ENCODE measurements around the gene ANKRD27. TPM values are rescaled to one million over a fixed set of nuclear protein-coding genes. Genes with fewer than 3 reads are reported as not detected.
"Not testable (repeated sequence)": the region's sequence is repeated elsewhere in the genome, so short reads cannot be mapped to it uniquely, and the experiment has no call there.

Gene ANKRD27
- polyA plus RNA-seq, 1 donor from 2014 or later = 24.6 TPM

DNA sequence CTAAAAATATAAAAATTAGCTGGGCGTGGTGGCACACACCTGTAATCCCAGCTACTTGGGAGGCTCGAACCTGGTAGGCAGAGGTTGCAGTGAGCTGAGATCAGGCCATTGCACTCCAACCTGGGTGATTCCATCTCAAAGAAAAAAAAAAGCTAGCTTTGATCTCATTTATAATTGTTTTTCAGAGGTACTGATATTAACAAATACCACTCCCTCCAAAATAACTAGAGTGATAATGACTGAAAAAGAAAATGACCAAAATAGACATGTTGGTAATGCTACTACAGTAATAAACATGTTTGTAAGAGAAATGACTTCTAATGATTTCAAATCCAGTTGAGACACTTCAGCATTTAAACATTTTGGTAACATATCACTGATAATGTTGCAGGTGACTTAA lies 81.0 kb downstream of the ANKRD27 start:
- Histone ChIP-seq H3K4me2 (ENCODE audit: low read length) (no peak overlapping the region), H3K9me3 (ENCODE audit: low read length) (no peaks in the 10 kb centered on the region), H2AFZ (ENCODE audit: low read depth, low read length) (no peak overlapping the region), H3F3A (ENCODE audit: insufficient read depth, low read length, poor library complexity, severe bottlenecking) (no peaks in the 10 kb centered on the region), H4K20me1 (ENCODE audit: insufficient read depth) (no peaks in the 10 kb centered on the region), H3K27me3 (ENCODE audit: insufficient read depth, low read depth, low read length) (no peaks in the 10 kb centered on the region), H3K4me3 (ENCODE audit: low read length) (no peak overlapping the region), H3K79me2 (replicated peaks; ENCODE audit: insufficient read depth, low read length) (no peaks in the 10 kb centered on the region), H3K9ac (ENCODE audit: low read length) (no peak overlapping the region), H3K9me2 (ENCODE audit: insufficient read depth, low read length) (no peaks in the 10 kb centered on the region), H3K27ac (ENCODE audit: low read length) (no peak overlapping the region), H3K36me3 (ENCODE audit: insufficient read depth, low read length) (peaks cover 24% of the 10 kb centered on the region)
- TF ChIP-seq, protein P1, sequence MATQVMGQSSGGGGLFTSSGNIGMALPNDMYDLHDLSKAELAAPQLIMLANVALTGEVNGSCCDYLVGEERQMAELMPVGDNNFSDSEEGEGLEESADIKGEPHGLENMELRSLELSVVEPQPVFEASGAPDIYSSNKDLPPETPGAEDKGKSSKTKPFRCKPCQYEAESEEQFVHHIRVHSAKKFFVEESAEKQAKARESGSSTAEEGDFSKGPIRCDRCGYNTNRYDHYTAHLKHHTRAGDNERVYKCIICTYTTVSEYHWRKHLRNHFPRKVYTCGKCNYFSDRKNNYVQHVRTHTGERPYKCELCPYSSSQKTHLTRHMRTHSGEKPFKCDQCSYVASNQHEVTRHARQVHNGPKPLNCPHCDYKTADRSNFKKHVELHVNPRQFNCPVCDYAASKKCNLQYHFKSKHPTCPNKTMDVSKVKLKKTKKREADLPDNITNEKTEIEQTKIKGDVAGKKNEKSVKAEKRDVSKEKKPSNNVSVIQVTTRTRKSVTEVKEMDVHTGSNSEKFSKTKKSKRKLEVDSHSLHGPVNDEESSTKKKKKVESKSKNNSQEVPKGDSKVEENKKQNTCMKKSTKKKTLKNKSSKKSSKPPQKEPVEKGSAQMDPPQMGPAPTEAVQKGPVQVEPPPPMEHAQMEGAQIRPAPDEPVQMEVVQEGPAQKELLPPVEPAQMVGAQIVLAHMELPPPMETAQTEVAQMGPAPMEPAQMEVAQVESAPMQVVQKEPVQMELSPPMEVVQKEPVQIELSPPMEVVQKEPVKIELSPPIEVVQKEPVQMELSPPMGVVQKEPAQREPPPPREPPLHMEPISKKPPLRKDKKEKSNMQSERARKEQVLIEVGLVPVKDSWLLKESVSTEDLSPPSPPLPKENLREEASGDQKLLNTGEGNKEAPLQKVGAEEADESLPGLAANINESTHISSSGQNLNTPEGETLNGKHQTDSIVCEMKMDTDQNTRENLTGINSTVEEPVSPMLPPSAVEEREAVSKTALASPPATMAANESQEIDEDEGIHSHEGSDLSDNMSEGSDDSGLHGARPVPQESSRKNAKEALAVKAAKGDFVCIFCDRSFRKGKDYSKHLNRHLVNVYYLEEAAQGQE (IDR thresholded peaks at IDR 0.05; ENCODE audit: borderline replicate concordance) = no peak
- TF ChIP-seq EZH2 (IDR thresholded peaks at IDR 0.05; ENCODE audit: borderline replicate concordance, insufficient read depth, low read length, poor library complexity, severe bottlenecking) = no peak
- no peak for TF ChIP-seq MXI1 (conservative IDR thresholded peaks at IDR 0.05; ENCODE audit: poor library complexity, severe bottlenecking)

DNA sequence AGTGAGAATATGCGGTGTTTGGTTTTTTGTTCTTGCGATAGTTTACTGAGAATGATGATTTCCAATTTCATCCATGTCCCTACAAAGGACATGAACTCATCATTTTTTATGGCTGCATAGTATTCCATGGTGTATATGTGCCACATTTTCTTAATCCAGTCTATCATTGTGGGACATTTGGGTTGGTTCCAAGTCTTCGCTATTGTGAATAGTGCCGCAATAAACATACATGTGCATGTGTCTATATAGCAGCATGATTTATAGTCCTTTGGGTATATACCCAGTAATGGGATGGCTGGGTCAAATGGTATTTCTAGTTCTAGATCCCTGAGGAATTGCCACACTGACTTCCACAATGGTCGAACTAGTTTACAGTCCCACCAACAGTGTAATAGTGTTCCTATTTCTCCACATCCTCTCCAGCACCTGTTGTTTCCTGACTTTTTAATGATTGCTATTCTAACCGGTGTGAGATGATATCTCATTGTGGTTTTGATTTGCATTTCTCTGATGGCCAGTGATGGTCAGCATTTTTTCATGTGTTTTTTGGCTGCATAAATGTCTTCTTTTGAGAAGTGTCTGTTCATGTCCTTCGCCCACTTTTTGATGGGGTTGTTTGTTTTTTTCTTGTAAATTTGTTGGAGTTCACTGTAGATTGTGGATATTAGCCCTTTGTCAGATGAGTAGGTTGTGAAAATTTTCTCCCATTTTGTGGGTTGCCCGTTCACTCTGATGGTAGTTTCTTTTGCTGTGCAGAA lies 87.1 kb downstream of the ANKRD27 start:
- H3K79me2 ChIP-seq (replicated peaks; ENCODE audit: insufficient read depth, low read length); H3K27ac ChIP-seq (ENCODE audit: low read length); H3K27me3 ChIP-seq (ENCODE audit: insufficient read depth, low read depth, low read length); H2AFZ ChIP-seq (ENCODE audit: low read depth, low read length); H3K36me3 ChIP-seq (ENCODE audit: insufficient read depth, low read length); H4K20me1 ChIP-seq (ENCODE audit: insufficient read depth); H3K4me2 ChIP-seq (ENCODE audit: low read length); H3F3A ChIP-seq (ENCODE audit: insufficient read depth, low read length, poor library complexity, severe bottlenecking); H3K9me2 ChIP-seq (ENCODE audit: insufficient read depth, low read length); H3K9me3 ChIP-seq (ENCODE audit: low read length); H3K9ac ChIP-seq (ENCODE audit: low read length); H3K4me3 ChIP-seq (ENCODE audit: low read length): not testable (repeated sequence)

GRCh38 chr19:32581705-32582179 lies 93.2 kb downstream of the ANKRD27 start:
- H3K27me3 ChIP-seq (ENCODE audit: insufficient read depth, low read depth, low read length) = no peaks in the 10 kb centered on the region
- no peaks in the 10 kb centered on the region for H3K9me2 ChIP-seq (ENCODE audit: insufficient read depth, low read length)
- no peaks in the 10 kb centered on the region for H3K9me3 ChIP-seq (ENCODE audit: low read length)
- H2AFZ ChIP-seq (ENCODE audit: low read depth, low read length) = no peak overlapping the region
- TF ChIP-seq CTCF (IDR thresholded peaks at IDR 0.05; ENCODE audit: poor library complexity, severe bottlenecking) (no peak), EP300 (conservative IDR thresholded peaks at IDR 0.05; ENCODE audit: poor library complexity, severe bottlenecking) (no peak), MXI1 (conservative IDR thresholded peaks at IDR 0.05; ENCODE audit: poor library complexity, severe bottlenecking) (no peak), RAD21 (conservative IDR thresholded peaks at IDR 0.05) (no peak)
- peaks cover 16% of the 10 kb centered on the region for H3K79me2 ChIP-seq (replicated peaks; ENCODE audit: insufficient read depth, low read length)
- no peaks in the 10 kb centered on the region for H4K20me1 ChIP-seq (ENCODE audit: insufficient read depth)
- no peaks in the 10 kb centered on the region for H3K36me3 ChIP-seq (ENCODE audit: insufficient read depth, low read length)
- H3K4me2 ChIP-seq (ENCODE audit: low read length) = peak overlapping the region; percentile 52
- H3K27ac ChIP-seq (ENCODE audit: low read length) = no peak overlapping the region
- H3F3A ChIP-seq (ENCODE audit: insufficient read depth, low read length, poor library complexity, severe bottlenecking) = no peaks in the 10 kb centered on the region
- H3K9ac ChIP-seq (ENCODE audit: low read length) = peak overlapping the region; percentile 67
- H3K4me3 ChIP-seq (ENCODE audit: low read length) = peak overlapping the region; percentile 72

All from neural cell (in vitro differentiated cells).